Heart right ventricle (tissue), 16 donors: ENCODE measurements around the gene UBE3B. TPM values are rescaled to one million over a fixed set of nuclear protein-coding genes. Genes with fewer than 3 reads are reported as not detected.

ENCODE experiments used
- ATAC-seq, 8 donors: fragments of 200-7000 bp; cut with Tn5 transposase; one replicate each; pipeline ENCODE4 v1.9.1; 2020; ENCODE audit warnings: mild to moderate bottlenecking in 8 of 8, moderate library complexity in 8 of 8, moderate number of reproducible peaks in 1 of 8
- DNase-seq, 2 donors: peaks; one replicate each; pipeline ENCODE4 v3.0.0-alpha.2; 2020
- H3K27ac ChIP-seq, 10 donors: fragments of 200-600 bp; sonication (generic) in 2 of 10; one replicate each; pipeline versions ENCODE4 v1.5.0 to v1.8.0; 2020 to 2022; ENCODE audit warnings: mild to moderate bottlenecking in 3 of 10
- H3K27me3 ChIP-seq, 7 donors: fragments of 200-600 bp; one replicate each; pipeline ENCODE4 v1.8.0; 2021 to 2022; ENCODE audit warnings: mild to moderate bottlenecking in 2 of 7
- H3K36me3 ChIP-seq, 9 donors: fragments of 200-600 bp; sonication (generic) in 1 of 9; one replicate each; pipeline versions ENCODE4 v1.5.0 to v1.8.0; 2020 to 2022; ENCODE audit warnings: mild to moderate bottlenecking in 2 of 9
- H3K4me1 ChIP-seq, 9 donors: fragments of 200-600 bp; sonication (generic) in 1 of 9; one replicate each; pipeline versions ENCODE4 v1.5.0 to v1.8.0; 2020 to 2022; ENCODE audit warnings: mild to moderate bottlenecking in 4 of 9
- H3K4me3 ChIP-seq, 10 donors: fragments of 200-600 bp; sonication (generic) in 2 of 10; one replicate each; pipeline versions ENCODE4 v1.5.0 to v1.8.0; 2020 to 2022; ENCODE audit warnings: mild to moderate bottlenecking in 7 of 10, moderate library complexity in 2 of 10
- H3K9me3 ChIP-seq, 11 donors: fragments of 200-600 bp in 10 of 11; sonication (generic) in 2 of 11; one replicate each; pipeline versions ENCODE4 v1.5.0 to v1.8.0; 2013 to 2022; ENCODE audit warnings: mild to moderate bottlenecking in 2 of 11, control low read depth in 1 of 11, moderate library complexity in 1 of 11
- WGBS, 2 donors: extraction: QIAGEN DNeasy Blood & Tissue Kit; methylation state at CpG; one replicate each; pipeline ENCODE4 v1.1.7; 2013; ENCODE audit warnings: inconsistent platforms in 1 of 2; 5-methylcytosine and 5-hydroxymethylcytosine counted together
- intact Hi-C, 10 donors: fragments of 100-400 bp; cut with DNase I; formaldehyde crosslinking; loops; one replicate each; pipeline versions ENCODE4 v1.11.1 to v1.14.2; 2022
- polyA plus RNA-seq, 2 donors: library from polyadenylated mRNA; stranded (reverse); fragments of 200-250 nt; gene quantifications; one replicate each; pipeline ENCODE4 v1.2.3, GENCODE V29; 2013
- total RNA-seq, 10 donors: library from RNA; stranded (reverse); fragmentation: NEBNext Ultra II Directional in 3 of 10; extraction: Animal tissue kit (Norgen Biotek cat#: 25700) in 3 of 10; gene quantifications; one replicate each; pipeline versions ENCODE4 v1.2.1 to v1.2.4, GENCODE V29; 2021 to 2023
- TF ChIP-seq, protein P1 (sequence below), 9 donors: fragments of 200-600 bp; sonication (generic) in 2 of 9; IDR thresholded peaks; one replicate each; pipeline versions ENCODE4 v1.5.0 to v1.8.0; 2021 to 2022; ENCODE audit warnings: antibody characterized with exemption in 9 of 9, mild to moderate bottlenecking in 5 of 9, moderate library complexity in 1 of 9
- donor health status: Arrhythmogenic right ventricular cardiomyopathy.
- donor health status: ischemic (EF 13 %, LVEDD 7.1; RV severe dilation, severe dysfunction).
- donor health status: healthy with polysubstance abuse.
- donor health status: DM: no; HTN: yes; CAD: no.
- donor health status: DM: no; HTN: no; CAD: no.
- donor health status: ischemic (EF 25% LVEDD 6.9; RV normal size, moderate dysfunction).
- donor health status: ischemic (EF 25% LVEDD 5.7; RV mildly dilated, moderate dysfunction).
- donor health status: healthy.
- donor health status: DM: yes; HTN: yes; CAD: no.
- donor health status: Ischemic cardiomyopathy.
- donor health status: ischemic (EF 35%, LVEDD 5.7; RV mildly dilated, moderate dysfunction).
- donor health status: nonischemic (EF 11% LVEDD 7.7; RV severe dilation, severe dysfunction).
- donor health status: DM: yes; HTN: yes; CAD: no.
- donor health status: PGD.
- donor health status: ischemic (EF 29% LVEDD 5.4; RV normal size, mild dysfunction).
- donor health status: nonischemic (EF 23%, LVEDD 6.1; RV moderate dilation, normal function).

The UBE3B gene
- total and polyA plus RNA-seq, 12 donors = 13.7 to 58.8 (median 55.5) TPM

DNA sequence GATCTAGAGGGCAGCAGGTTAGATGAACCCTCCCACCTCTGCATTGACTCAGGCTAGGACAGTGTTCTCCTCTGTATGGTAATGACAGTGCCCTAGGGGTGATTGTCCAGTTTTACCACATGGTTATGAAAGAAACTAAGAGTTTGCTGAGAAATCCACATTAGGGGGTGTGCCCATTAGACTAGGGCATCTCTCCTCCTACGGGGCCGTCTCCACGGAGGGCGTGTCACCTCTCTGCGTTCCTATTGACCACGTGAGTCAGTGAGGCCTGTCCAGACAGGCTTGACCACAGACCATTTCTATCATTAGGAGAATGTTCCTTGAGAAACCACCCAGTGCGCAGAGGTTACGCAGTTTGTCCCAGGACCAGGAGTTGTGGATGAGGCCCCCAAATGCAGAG, 104.4 kb downstream of the UBE3B start:
- no peaks in the 10 kb centered on the region for H3K4me1 ChIP-seq
- no peak overlapping the region for H3K4me3 ChIP-seq
- TF ChIP-seq, protein P1, sequence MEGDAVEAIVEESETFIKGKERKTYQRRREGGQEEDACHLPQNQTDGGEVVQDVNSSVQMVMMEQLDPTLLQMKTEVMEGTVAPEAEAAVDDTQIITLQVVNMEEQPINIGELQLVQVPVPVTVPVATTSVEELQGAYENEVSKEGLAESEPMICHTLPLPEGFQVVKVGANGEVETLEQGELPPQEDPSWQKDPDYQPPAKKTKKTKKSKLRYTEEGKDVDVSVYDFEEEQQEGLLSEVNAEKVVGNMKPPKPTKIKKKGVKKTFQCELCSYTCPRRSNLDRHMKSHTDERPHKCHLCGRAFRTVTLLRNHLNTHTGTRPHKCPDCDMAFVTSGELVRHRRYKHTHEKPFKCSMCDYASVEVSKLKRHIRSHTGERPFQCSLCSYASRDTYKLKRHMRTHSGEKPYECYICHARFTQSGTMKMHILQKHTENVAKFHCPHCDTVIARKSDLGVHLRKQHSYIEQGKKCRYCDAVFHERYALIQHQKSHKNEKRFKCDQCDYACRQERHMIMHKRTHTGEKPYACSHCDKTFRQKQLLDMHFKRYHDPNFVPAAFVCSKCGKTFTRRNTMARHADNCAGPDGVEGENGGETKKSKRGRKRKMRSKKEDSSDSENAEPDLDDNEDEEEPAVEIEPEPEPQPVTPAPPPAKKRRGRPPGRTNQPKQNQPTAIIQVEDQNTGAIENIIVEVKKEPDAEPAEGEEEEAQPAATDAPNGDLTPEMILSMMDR (IDR thresholded peaks at IDR 0.05) = no peak
- intact Hi-C loops = no loop called here
- no peaks in the 10 kb centered on the region for H3K27me3 ChIP-seq
- no peaks in the 10 kb centered on the region for H3K9me3 ChIP-seq
- H3K36me3 ChIP-seq = peaks cover 0 to 93% (median 21%) of the 10 kb centered on the region in 9 donors
- WGBS, 2 donors = 91 to 93% methylated on average over 8 of the region's 8 CpGs
- H3K27ac ChIP-seq = no peak overlapping the region
- DNase-seq (no peak), ATAC-seq (peak in 1 of 8 donors; percentile 28)

DNA sequence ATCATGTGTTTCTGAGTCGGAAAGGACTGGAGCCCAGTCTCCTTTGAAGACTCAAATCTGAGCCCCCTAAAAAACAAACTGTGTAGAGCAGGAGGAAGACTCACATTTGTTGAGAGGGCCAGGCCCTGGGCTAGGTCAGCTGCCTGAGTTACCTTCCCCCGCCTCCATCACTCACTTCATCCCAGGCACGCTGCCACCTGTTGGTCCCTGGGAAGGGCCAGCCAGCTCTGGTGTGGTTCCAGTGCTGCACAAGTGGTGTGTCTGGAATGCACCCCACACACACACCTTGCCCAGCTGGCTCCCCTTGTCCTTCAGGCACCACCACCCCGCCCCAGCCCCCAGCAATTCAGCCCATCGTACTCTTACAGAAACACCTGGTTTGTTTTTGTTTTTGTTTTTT, 105.2 kb downstream of the UBE3B start:
- Histone ChIP-seq H3K36me3 (peaks cover 0 to 93% (median 21%) of the 10 kb centered on the region in 9 donors), H3K4me3 (no peak overlapping the region)
- peak; percentile 17 to 56 for DNase-seq

DNA sequence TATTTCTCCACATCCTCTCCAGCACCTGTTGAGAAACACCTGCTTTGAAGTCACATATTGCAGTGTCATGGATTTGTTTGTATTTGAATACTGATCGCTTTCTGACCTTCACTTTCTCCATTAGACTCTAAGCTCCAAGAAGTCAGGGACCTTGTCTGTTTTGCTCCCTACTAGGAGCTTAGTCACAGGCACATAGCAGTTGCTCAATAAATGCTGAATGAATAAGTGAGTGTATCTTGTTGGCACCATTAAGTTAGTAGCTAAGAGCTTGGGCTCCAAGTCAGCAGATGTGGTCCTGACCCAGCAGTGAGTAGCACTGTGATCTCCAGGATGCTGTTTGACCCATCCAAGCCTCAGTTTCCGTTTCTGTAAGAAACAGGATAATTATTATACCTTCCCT, 106.3 kb downstream of the UBE3B start:
- H3K9me3 ChIP-seq = no peaks in the 10 kb centered on the region
- H3K36me3 ChIP-seq = peaks cover 0 to 93% (median 19%) of the 10 kb centered on the region in 9 donors
- intact Hi-C loops = no loop called here
- H3K4me1 ChIP-seq = no peaks in the 10 kb centered on the region
- H3K27ac ChIP-seq = no peak overlapping the region
- H3K4me3 ChIP-seq = no peak overlapping the region
- ATAC-seq (no peak), DNase-seq (no peak)
- TF ChIP-seq, protein P1 (IDR thresholded peaks at IDR 0.05) = no peak
- no peaks in the 10 kb centered on the region for H3K27me3 ChIP-seq
- 95 to 98% methylated on average over 2 of the region's 2 CpGs for WGBS, 2 donors

More for the DNA sequence above, 105.2 kb downstream of the UBE3B start:
- no peaks in the 10 kb centered on the region for H3K4me1 ChIP-seq
- peak in 7 of 8 donors; percentile 20 to 84 (median 60) for ATAC-seq
- TF ChIP-seq, protein P1 (IDR thresholded peaks at IDR 0.05) = no peak
- H3K27ac ChIP-seq = no peak overlapping the region
- H3K9me3 ChIP-seq = no peaks in the 10 kb centered on the region
- 84 to 85% methylated on average over 5 of the region's 5 CpGs for WGBS, 2 donors
- intact Hi-C loops = no loop called here
- H3K27me3 ChIP-seq = no peaks in the 10 kb centered on the region

Other genes starting within 250 kb of the UBE3B start
- under 1 TPM in 2 of 10 donors, not detected in 8; 0.07 to 0.19 TPM for gene FOXN4, start 168.3 kb upstream of the UBE3B start, total RNA-seq
- not detected for gene FOXN4, start 168.3 kb upstream of the UBE3B start, polyA plus RNA-seq
- 1 to 10 TPM in 3 of 10 donors, under 1 TPM in 4, not detected in 3; 0.07 to 1.3 (median 0.55) TPM for gene MYO1H, start 129.7 kb upstream of the UBE3B start, total RNA-seq
- gene MYO1H, start 129.7 kb upstream of the UBE3B start, polyA plus RNA-seq = under 1 TPM in 1 of 2 donors, not detected in 1; 0.09 TPM
- gene KCTD10, start 334 bp upstream of the UBE3B start, total RNA-seq = 10 to 100 TPM; 21.5 to 64.9 (median 33.8) TPM
- gene KCTD10, start 334 bp upstream of the UBE3B start, polyA plus RNA-seq = 10 to 100 TPM; 13.6 to 16.6 TPM
- 10 to 100 TPM; 27.7 to 50.7 (median 43.8) TPM for gene MMAB, start 95.9 kb downstream of the UBE3B start, total RNA-seq
- gene MMAB, start 95.9 kb downstream of the UBE3B start, polyA plus RNA-seq = 10 to 100 TPM; 38.5 to 41.3 TPM
- gene MVK, start 96.2 kb downstream of the UBE3B start, total RNA-seq = 10 to 100 TPM in 3 of 10 donors, 1 to 10 TPM in 7; 7.9 to 12.0 (median 9.2) TPM
- 10 to 100 TPM; 11.2 to 18.1 TPM for gene MVK, start 96.2 kb downstream of the UBE3B start, polyA plus RNA-seq
- 10 to 100 TPM in 5 of 10 donors, 1 to 10 TPM in 5; 3.4 to 26.0 (median 8.6) TPM for gene FAM222A, start 236.2 kb downstream of the UBE3B start, total RNA-seq
- 1 to 10 TPM; 2.7 to 6.2 TPM for gene FAM222A, start 236.2 kb downstream of the UBE3B start, polyA plus RNA-seq